HK-2 (cell line): ENCODE results near the gene PTPN12.
"Not testable (repeated sequence)": the region's sequence is repeated elsewhere in the genome, so short reads cannot be mapped to it uniquely, and the experiment has no call there.

Experiments
- DNase-seq: peaks from one replicate; pipeline ENCODE4 v3.0.0-alpha.2; 2018; ENCODE audit not compliant: unreplicated experiment

The PTPN12 gene

GRCh38 chr7:77579797-77580196 lies 42.7 kb downstream of the PTPN12 start:
- DNase-seq = no peak

- DNase-seq = no peak
Measured at GRCh38 chr7:77580762-77581350, 43.8 kb downstream of the PTPN12 start.

GRCh38 chr7:77587272-77587671 lies 50.2 kb downstream of the PTPN12 start:
- no peak for DNase-seq

- no peak for DNase-seq
Measured at GRCh38 chr7:77600952-77601351, 63.9 kb downstream of the PTPN12 start.

- DNase-seq = no peak
Measured at GRCh38 chr7:77606562-77606961, 69.5 kb downstream of the PTPN12 start.

GRCh38 chr7:77619314-77619713 lies 82.2 kb downstream of the PTPN12 start:
- DNase-seq = no peak

- no peak for DNase-seq
Measured at GRCh38 chr7:77626586-77627308, 89.7 kb downstream of the PTPN12 start.

GRCh38 chr7:77627309-77627676 lies 90.2 kb downstream of the PTPN12 start:
- DNase-seq = no peak

GRCh38 chr7:77629797-77630196 lies 92.7 kb downstream of the PTPN12 start:
- no peak for DNase-seq

GRCh38 chr7:77631820-77632219 lies 94.7 kb downstream of the PTPN12 start:
- no peak for DNase-seq

GRCh38 chr7:77644774-77645173 lies 107.7 kb downstream of the PTPN12 start:
- no peak for DNase-seq

GRCh38 chr7:77648742-77649338 lies 111.7 kb downstream of the PTPN12 start:
- DNase-seq = no peak

- DNase-seq = no peak
Measured at GRCh38 chr7:77649716-77650349, 112.7 kb downstream of the PTPN12 start.

GRCh38 chr7:77651575-77652162 lies 114.6 kb downstream of the PTPN12 start:
- no peak for DNase-seq

GRCh38 chr7:77652826-77653225 lies 115.7 kb downstream of the PTPN12 start:
- not testable (repeated sequence) for DNase-seq

- no peak for DNase-seq
Measured at GRCh38 chr7:77653572-77653971, 116.5 kb downstream of the PTPN12 start.

GRCh38 chr7:77655356-77655755 lies 118.3 kb downstream of the PTPN12 start:
- DNase-seq = no peak

- DNase-seq = no peak
Measured at GRCh38 chr7:77655836-77656455, 118.9 kb downstream of the PTPN12 start.

- DNase-seq = no peak
Measured at GRCh38 chr7:77657427-77658224, 120.5 kb downstream of the PTPN12 start.

GRCh38 chr7:77658928-77659327 lies 121.8 kb downstream of the PTPN12 start:
- DNase-seq = no peak

- DNase-seq = no peak
Measured at GRCh38 chr7:77661816-77662215, 124.7 kb downstream of the PTPN12 start.
